HFF-Myc (cell line): ENCODE results near the gene ZBTB3.

Experiments used
- DNase-seq: peaks from one replicate; pipeline ENCODE4 v3.0.0-alpha.2; 2011; ENCODE audit warnings: low read depth; ENCODE audit errors: extremely low read depth
- H3K4me3 ChIP-seq: replicated peaks from 2 replicates; pipeline ENCODE4 v1.5.1; 2011; ENCODE audit warnings: low read depth, mild to moderate bottlenecking, control low read depth, low read length
- CTCF ChIP-seq: IDR thresholded peaks from 2 replicates; pipeline ENCODE4 v1.5.1; 2012; ENCODE audit warnings: mild to moderate bottlenecking, low read depth, low read length, control low read depth; ENCODE audit errors: missing control alignments

The ZBTB3 gene

GRCh38 chr11:62753736-62754603 is at the start of gene ZBTB3:
ZBTB3 (minus strand) TSS chr11:62754160; CDS start chr11:62753664, 496 bp downstream.
- TF ChIP-seq CTCF: no peak
- H3K4me3 ChIP-seq: peak within 1 kb of the TSS; percentile 62
- DNase-seq: peak; percentile 99

- no peak for DNase-seq
- TF ChIP-seq CTCF: no peak
- H3K4me3 ChIP-seq: no peak overlapping the region
Observed at GRCh38 chr11:62801071-62801470, 47.1 kb upstream of the ZBTB3 start.

GRCh38 chr11:62799486-62799885 is 45.5 kb upstream of the ZBTB3 start:
- DNase-seq: no peak
- TF ChIP-seq CTCF: no peak
- no peak overlapping the region for H3K4me3 ChIP-seq

- no peak for DNase-seq
- H3K4me3 ChIP-seq: no peak overlapping the region
- TF ChIP-seq CTCF: no peak
Observed at GRCh38 chr11:62796281-62796680, 42.3 kb upstream of the ZBTB3 start.

GRCh38 chr11:62794201-62794775 is 40.3 kb upstream of the ZBTB3 start:
- no peak overlapping the region for H3K4me3 ChIP-seq
- no peak for TF ChIP-seq CTCF
- no peak for DNase-seq

GRCh38 chr11:62792202-62792575 is 38.2 kb upstream of the ZBTB3 start:
- peak overlapping the region; percentile 88 for H3K4me3 ChIP-seq
- TF ChIP-seq CTCF: no peak
- no peak for DNase-seq
